ENCODE measurements around the gene CFDP1.

Gene CFDP1

DNA sequence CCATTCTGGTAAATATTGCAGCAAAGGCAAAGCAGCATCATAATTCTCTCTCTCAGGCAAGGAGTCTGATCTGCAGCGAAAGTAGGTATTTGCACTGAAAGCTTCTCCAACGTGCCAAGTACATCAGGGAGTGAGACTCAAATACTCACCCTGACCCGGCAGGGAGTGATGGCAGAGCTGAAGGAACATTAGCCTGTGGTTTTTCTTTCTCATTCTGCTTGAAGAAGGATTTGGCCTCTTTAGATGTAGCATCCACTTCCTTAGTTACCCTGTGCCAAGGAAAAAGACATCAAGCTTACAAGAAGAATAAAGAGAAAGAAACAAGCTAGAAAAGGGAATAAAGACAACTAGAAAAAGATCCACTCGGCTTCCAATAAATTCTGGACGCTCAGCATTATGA lies 38.4 kb downstream of the CFDP1 start:
- H3K27ac ChIP-seq (ENCODE audit: low read length) = no peak overlapping the region
- no peak overlapping the region for H3K9ac ChIP-seq (ENCODE audit: low read length)
- H3K36me3 ChIP-seq (ENCODE audit: control insufficient read depth, low read depth, low read length) = peaks cover 33% of the 10 kb centered on the region

DNA sequence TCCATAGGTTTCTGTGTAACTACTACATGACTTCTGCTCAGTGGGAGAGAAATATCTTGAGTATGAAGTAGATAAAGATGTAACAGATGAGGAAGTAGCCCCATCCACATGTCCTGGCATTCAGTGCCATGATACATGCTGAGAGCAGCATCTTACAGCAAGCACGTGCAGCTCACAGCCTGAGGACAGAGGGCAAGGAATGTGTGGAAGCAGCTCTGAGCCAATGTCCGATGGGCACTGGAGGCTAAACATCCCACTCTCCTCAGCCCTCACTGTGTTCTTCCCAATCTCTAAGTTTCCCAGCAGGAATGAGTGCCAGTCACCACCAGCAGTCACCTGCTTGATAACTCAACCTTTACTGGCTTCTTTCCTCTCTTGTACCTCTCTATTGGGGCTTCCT lies 40.4 kb downstream of the CFDP1 start:
- no peak overlapping the region for H3K27ac ChIP-seq (ENCODE audit: low read length)
- H3K9me3 ChIP-seq (ENCODE audit: control insufficient read depth, low read depth, low read length) = no peaks in the 10 kb centered on the region
- peaks cover 45% of the 10 kb centered on the region for H3K36me3 ChIP-seq (ENCODE audit: control insufficient read depth, low read depth, low read length)
- H3K27me3 ChIP-seq (ENCODE audit: control insufficient read depth, insufficient read depth, low read length) = no peaks in the 10 kb centered on the region
- H3K4me3 ChIP-seq (ENCODE audit: low read length) = no peak overlapping the region
- H3K9ac ChIP-seq (ENCODE audit: low read length) = no peak overlapping the region
- H3K4me1 ChIP-seq (ENCODE audit: control insufficient read depth, low read depth, low read length) = no peaks in the 10 kb centered on the region

More for the DNA sequence above, 38.4 kb downstream of the CFDP1 start:
- Histone ChIP-seq H3K4me1 (ENCODE audit: control insufficient read depth, low read depth, low read length) (no peaks in the 10 kb centered on the region), H3K9me3 (ENCODE audit: control insufficient read depth, low read depth, low read length) (no peaks in the 10 kb centered on the region), H3K4me3 (ENCODE audit: low read length) (no peak overlapping the region), H3K27me3 (ENCODE audit: control insufficient read depth, insufficient read depth, low read length) (no peaks in the 10 kb centered on the region)

DNA sequence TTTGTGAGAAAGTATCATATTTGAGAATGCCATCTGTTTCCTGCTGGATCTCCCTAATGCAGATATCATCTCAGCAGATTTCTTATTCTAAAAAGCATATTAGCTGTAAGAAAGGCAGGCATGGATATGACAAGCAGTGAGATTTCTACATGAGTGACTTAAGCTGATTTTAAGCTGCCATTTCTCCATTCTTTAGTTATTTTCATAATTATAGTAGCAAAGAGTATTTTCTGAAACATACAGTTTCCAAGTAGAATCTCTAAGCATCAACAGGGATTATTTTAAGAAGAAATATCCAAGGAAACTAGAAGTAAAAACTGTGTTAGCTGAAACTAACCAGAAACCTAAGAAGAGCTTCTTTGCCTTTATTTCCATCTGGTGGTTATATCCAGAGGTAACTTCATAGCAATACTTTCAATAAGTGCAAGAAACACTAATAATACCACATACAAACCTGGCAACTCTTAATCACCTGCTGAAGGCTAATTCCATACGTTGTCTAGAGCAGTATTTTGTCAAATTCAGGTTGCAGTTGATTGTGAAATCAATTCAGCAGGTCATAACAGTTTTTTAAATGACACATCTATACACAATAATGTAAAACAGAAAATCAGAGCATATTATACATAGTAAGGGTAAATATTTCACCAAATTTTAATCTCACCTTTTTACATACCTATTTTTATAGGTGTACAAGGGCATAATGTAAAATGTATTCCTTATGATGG lies 42.2 kb downstream of the CFDP1 start:
- Histone ChIP-seq H3K27ac (ENCODE audit: low read length) (no peak overlapping the region), H3K27me3 (ENCODE audit: control insufficient read depth, insufficient read depth, low read length) (no peaks in the 10 kb centered on the region), H3K36me3 (ENCODE audit: control insufficient read depth, low read depth, low read length) (peaks cover 48% of the 10 kb centered on the region), H3K4me3 (ENCODE audit: low read length) (no peak overlapping the region), H3K4me1 (ENCODE audit: control insufficient read depth, low read depth, low read length) (no peaks in the 10 kb centered on the region), H3K9ac (ENCODE audit: low read length) (no peak overlapping the region), H3K9me3 (ENCODE audit: control insufficient read depth, low read depth, low read length) (no peaks in the 10 kb centered on the region)

DNA sequence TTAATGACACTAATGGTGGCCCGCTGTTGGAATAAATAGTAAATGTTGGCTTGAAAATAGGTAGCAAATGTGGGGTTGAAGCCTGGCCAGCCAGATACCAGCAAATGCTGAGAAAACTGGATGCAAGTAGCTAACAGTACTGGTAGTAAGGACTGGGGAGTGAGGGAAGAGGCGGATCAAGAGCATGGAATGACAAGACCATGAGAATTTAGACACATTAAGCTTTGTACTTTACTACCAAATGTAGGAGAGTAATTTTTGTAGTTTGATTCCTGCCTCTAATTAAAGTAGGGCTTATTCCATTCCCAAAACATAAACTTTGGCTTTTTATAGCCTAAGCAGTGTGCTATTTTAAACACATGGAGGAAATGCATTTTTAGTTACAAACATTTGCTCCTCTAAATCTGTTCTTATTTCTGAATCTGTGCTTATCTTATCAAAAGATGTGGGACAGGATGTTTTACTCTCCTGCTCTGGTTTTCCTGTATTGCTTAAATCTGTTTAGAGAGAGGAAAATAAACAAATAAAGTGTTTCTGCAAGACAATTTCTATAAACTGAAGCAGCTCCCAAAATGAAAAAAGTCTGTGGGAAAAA lies 44.1 kb downstream of the CFDP1 start:
- no peak overlapping the region for H3K9ac ChIP-seq (ENCODE audit: low read length)
- no peaks in the 10 kb centered on the region for H3K4me1 ChIP-seq (ENCODE audit: control insufficient read depth, low read depth, low read length)
- peaks cover 40% of the 10 kb centered on the region for H3K36me3 ChIP-seq (ENCODE audit: control insufficient read depth, low read depth, low read length)
- H3K9me3 ChIP-seq (ENCODE audit: control insufficient read depth, low read depth, low read length) = no peaks in the 10 kb centered on the region
- no peaks in the 10 kb centered on the region for H3K27me3 ChIP-seq (ENCODE audit: control insufficient read depth, insufficient read depth, low read length)
- H3K27ac ChIP-seq (ENCODE audit: low read length) = no peak overlapping the region
- H3K4me3 ChIP-seq (ENCODE audit: low read length) = no peak overlapping the region

DNA sequence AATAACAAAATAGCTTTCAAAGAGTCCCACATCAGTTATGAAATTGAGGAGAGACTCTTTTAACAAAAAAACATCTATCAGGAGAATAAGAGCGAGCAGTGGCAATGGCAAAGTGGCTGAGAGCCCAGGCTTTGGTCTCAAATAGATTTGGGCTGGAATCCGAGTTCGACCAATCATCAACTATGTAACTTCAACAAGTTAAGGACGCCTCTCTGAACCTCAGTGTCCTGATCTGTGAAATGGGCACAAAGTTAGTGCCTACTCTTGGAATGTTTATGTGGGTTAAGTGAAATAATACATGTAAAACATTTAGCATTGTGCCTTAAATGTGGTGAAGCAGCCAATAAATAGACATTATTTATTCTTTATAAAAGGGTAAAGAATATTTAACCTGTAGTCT lies 45.4 kb downstream of the CFDP1 start:
- Histone ChIP-seq H3K4me3 (ENCODE audit: low read length) (no peak overlapping the region), H3K4me1 (ENCODE audit: control insufficient read depth, low read depth, low read length) (no peaks in the 10 kb centered on the region), H3K27me3 (ENCODE audit: control insufficient read depth, insufficient read depth, low read length) (no peaks in the 10 kb centered on the region), H3K9ac (ENCODE audit: low read length) (no peak overlapping the region), H3K27ac (ENCODE audit: low read length) (no peak overlapping the region), H3K9me3 (ENCODE audit: control insufficient read depth, low read depth, low read length) (no peaks in the 10 kb centered on the region), H3K36me3 (ENCODE audit: control insufficient read depth, low read depth, low read length) (peaks cover 36% of the 10 kb centered on the region)

DNA sequence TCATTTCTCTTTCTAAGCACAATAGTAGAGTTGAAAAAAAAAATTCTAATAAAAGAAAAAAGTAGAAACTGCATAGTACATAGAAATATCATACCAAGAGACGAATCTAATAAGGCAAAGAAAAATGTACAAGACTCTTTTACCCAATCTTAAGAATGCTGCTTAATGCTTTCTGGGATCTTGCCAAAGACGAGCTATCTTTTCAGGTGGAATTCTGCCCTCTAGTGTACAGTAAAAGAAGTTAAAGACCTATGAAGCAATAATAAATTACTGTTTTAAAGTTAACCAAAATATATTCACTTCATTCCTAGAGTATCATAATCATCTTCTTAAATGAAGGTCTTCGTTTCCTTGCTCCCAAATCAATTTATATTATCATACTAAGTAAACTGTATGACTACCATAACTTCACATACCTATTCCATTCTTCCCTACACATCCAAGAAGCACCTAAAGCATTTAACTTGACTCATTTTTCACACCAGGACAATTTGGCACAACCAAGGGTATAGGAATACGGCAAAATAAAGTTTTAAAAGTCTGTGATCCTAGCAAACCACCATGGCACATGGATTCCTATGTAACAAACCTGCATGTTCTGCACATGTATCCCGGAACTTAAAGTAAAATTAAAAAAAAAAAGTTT lies 47.7 kb downstream of the CFDP1 start:
- no peaks in the 10 kb centered on the region for H3K4me1 ChIP-seq (ENCODE audit: control insufficient read depth, low read depth, low read length)
- H3K4me3 ChIP-seq (ENCODE audit: low read length) = no peak overlapping the region
- no peaks in the 10 kb centered on the region for H3K27me3 ChIP-seq (ENCODE audit: control insufficient read depth, insufficient read depth, low read length)
- H3K9ac ChIP-seq (ENCODE audit: low read length) = no peak overlapping the region
- H3K27ac ChIP-seq (ENCODE audit: low read length) = no peak overlapping the region
- peaks cover 25% of the 10 kb centered on the region for H3K36me3 ChIP-seq (ENCODE audit: control insufficient read depth, low read depth, low read length)
- no peaks in the 10 kb centered on the region for H3K9me3 ChIP-seq (ENCODE audit: control insufficient read depth, low read depth, low read length)

DNA sequence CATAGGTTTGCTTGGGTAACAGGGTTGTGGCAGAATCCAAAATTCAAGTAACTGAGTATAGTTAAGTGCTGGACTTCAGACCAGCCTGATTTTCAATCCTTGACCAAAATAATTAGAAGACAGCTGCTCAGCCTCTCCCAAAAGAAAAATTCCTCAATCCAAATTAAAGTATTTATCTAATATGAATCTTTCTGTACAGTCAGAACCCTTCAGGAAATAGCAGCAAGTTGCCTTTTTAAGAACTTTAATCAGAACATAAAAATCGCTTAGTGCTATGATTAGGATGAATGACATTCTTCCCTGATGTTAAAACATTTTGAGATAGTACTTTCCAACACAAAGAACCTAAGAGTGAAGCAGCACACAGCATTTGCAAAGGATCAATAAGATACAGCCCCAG lies 50.2 kb downstream of the CFDP1 start:
- Histone ChIP-seq H3K4me1 (ENCODE audit: control insufficient read depth, low read depth, low read length) (no peaks in the 10 kb centered on the region), H3K27me3 (ENCODE audit: control insufficient read depth, insufficient read depth, low read length) (no peaks in the 10 kb centered on the region), H3K36me3 (ENCODE audit: control insufficient read depth, low read depth, low read length) (peaks cover 6% of the 10 kb centered on the region), H3K9ac (ENCODE audit: low read length) (no peak overlapping the region), H3K27ac (ENCODE audit: low read length) (no peak overlapping the region), H3K9me3 (ENCODE audit: control insufficient read depth, low read depth, low read length) (no peaks in the 10 kb centered on the region), H3K4me3 (ENCODE audit: low read length) (no peak overlapping the region)

DNA sequence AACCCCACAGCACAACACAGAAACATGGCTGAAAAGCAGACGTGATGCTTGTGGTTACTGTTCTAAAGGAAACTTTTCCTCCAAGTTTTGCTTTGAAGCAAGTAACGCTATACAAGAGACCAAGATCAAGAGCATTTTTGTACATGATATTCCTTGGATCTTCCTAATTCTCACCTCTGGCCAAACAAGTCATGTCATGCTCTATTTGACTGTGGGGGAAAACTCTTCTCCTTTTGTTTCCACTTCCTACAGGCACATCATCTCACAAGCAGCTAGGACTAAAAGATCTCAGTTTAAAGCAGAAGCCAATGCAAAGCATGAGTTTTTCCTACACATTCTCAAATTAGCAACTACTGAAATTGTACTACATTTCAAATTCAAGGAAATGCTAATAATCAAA lies 50.7 kb downstream of the CFDP1 start:
- H3K4me1 ChIP-seq (ENCODE audit: control insufficient read depth, low read depth, low read length) = peaks cover 4% of the 10 kb centered on the region
- no peak overlapping the region for H3K27ac ChIP-seq (ENCODE audit: low read length)
- no peaks in the 10 kb centered on the region for H3K27me3 ChIP-seq (ENCODE audit: control insufficient read depth, insufficient read depth, low read length)
- no peak overlapping the region for H3K9ac ChIP-seq (ENCODE audit: low read length)
- H3K4me3 ChIP-seq (ENCODE audit: low read length) = no peak overlapping the region
- no peaks in the 10 kb centered on the region for H3K9me3 ChIP-seq (ENCODE audit: control insufficient read depth, low read depth, low read length)
- peaks cover 9% of the 10 kb centered on the region for H3K36me3 ChIP-seq (ENCODE audit: control insufficient read depth, low read depth, low read length)

DNA sequence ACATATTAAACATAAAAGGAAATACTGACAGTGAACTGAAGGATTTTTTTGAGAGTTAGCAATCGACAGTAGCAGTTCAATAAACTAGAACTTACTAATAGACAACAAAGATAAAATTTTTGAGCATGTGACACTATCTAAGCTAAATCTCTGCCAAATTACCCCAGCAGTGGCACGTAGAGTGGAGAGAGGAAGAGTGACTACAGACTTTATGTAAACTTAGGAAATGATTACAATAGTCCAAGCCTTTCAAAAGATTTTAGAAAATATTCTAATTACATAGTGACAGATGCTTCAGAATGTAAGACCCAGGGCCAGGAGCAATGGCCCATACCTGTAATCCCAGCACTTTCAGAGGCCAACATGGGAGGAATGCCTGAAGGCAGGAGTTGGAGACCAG lies 52.4 kb downstream of the CFDP1 start:
- peaks cover 6% of the 10 kb centered on the region for H3K36me3 ChIP-seq (ENCODE audit: control insufficient read depth, low read depth, low read length)
- no peak overlapping the region for H3K27ac ChIP-seq (ENCODE audit: low read length)
- H3K9me3 ChIP-seq (ENCODE audit: control insufficient read depth, low read depth, low read length) = no peaks in the 10 kb centered on the region
- H3K4me1 ChIP-seq (ENCODE audit: control insufficient read depth, low read depth, low read length) = peaks cover 7% of the 10 kb centered on the region
- H3K27me3 ChIP-seq (ENCODE audit: control insufficient read depth, insufficient read depth, low read length) = no peaks in the 10 kb centered on the region
- H3K9ac ChIP-seq (ENCODE audit: low read length) = no peak overlapping the region
- no peak overlapping the region for H3K4me3 ChIP-seq (ENCODE audit: low read length)

DNA sequence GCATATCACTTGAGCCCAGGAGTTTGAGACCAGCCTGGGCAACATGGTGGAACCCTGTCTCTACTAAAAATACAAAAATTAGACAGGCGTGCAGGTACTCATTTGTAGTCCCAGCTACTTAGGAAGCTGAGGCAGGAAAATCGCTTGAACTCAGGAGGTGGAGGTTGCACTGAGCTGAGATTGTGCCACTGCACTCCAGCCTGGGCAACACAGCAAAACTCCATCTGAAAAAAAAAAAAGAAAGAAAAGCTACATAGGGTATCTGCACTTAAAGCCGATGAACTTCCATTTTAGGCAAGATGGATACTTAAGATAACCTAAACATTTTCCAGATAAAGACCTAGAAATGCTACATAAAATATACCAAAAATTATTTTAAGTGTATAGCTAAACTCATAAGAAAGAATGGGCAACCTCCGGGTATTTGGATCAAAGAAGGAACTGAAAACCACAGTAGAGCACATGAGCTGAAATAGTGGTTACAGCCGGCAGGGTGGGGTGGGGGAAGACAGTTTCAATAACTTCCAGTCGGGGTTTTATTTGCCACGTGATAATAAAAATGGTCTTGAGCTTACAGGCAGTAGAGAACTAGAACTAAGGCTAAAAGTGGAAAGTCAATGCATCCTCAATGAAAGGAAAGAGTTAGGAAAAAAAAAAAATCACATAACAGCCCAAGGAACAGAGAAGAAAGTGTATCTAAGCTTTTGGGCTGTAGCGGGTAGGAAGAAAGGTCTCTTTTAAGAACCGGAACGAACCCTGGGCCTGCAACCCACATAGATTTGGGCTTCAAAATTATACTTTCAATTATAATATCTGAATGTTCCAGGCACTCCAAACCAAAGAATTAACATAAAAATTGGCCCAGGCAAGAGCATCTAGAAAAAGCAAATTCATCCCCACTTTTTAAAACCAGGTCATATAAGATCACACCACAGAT lies 53.1 kb downstream of the CFDP1 start:
- no peak overlapping the region for H3K27ac ChIP-seq (ENCODE audit: low read length)
- H3K4me3 ChIP-seq (ENCODE audit: low read length) = no peak overlapping the region
- no peaks in the 10 kb centered on the region for H3K27me3 ChIP-seq (ENCODE audit: control insufficient read depth, insufficient read depth, low read length)
- H3K9me3 ChIP-seq (ENCODE audit: control insufficient read depth, low read depth, low read length) = no peaks in the 10 kb centered on the region
- peaks cover 7% of the 10 kb centered on the region for H3K4me1 ChIP-seq (ENCODE audit: control insufficient read depth, low read depth, low read length)
- no peak overlapping the region for H3K9ac ChIP-seq (ENCODE audit: low read length)
- H3K36me3 ChIP-seq (ENCODE audit: control insufficient read depth, low read depth, low read length) = peaks cover 6% of the 10 kb centered on the region

DNA sequence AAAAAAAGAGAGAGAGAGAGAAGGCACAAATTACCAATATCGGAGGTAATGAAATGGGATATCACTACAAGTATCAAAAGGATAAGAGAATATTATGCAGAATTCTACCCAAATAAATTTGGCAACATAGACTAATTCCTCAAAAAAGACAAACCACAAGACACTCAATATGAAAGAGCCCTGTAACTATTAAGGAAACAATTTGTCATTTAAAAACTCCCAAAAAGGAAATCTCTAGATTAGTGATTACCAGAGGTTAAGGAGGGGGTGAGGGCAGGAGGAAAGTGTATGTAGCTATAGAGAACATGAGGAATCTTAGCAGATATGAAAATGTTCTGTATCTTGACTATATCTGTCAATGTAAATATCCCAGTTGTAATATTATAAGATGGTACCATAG lies 54.0 kb downstream of the CFDP1 start:
- Histone ChIP-seq H3K9ac (ENCODE audit: low read length) (no peak overlapping the region), H3K9me3 (ENCODE audit: control insufficient read depth, low read depth, low read length) (no peaks in the 10 kb centered on the region), H3K4me3 (ENCODE audit: low read length) (no peak overlapping the region), H3K36me3 (ENCODE audit: control insufficient read depth, low read depth, low read length) (peaks cover 6% of the 10 kb centered on the region), H3K27me3 (ENCODE audit: control insufficient read depth, insufficient read depth, low read length) (no peaks in the 10 kb centered on the region), H3K4me1 (ENCODE audit: control insufficient read depth, low read depth, low read length) (peaks cover 7% of the 10 kb centered on the region), H3K27ac (ENCODE audit: low read length) (no peak overlapping the region)
